T-helper 17 cell (primary cell): Measurements from ENCODE around the gene HDAC11. TPM values are rescaled to one million over a fixed set of nuclear protein-coding genes. Genes with fewer than 3 reads are reported as not detected.

Experiments
- ATAC-seq: fragments of 150-1000 bp; cut with Tn5 transposase; 2 replicates; pipeline ENCODE4 v1.10.0; 2021; ENCODE audit warnings: mild to moderate bottlenecking, moderate library complexity
- DNase-seq, 3 donors: peaks; one replicate each; pipeline versions ENCODE4 v3.0.0 to v3.0.0-alpha.2; 2020 to 2021
- H3K9me3 ChIP-seq: one replicate; pipeline ENCODE4 v1.7.0; 2013; ENCODE audit warnings: low read length, mild to moderate bottlenecking; ENCODE audit not compliant: control insufficient read depth, poor library complexity, severe bottlenecking
- H3K27ac Mint-ChIP-seq: one replicate; pipeline ENCODE4 v1.8.0; 2022; ENCODE audit warnings: mild to moderate bottlenecking, moderate library complexity, mixed read lengths
- H3K27me3 Mint-ChIP-seq: one replicate; pipeline ENCODE4 v1.8.0; 2022; ENCODE audit warnings: mixed read lengths
- H3K36me3 Mint-ChIP-seq: one replicate; pipeline ENCODE4 v1.8.0; 2022; ENCODE audit warnings: low read depth, mixed read lengths
- H3K4me1 Mint-ChIP-seq: one replicate; pipeline ENCODE4 v1.8.0; 2022; ENCODE audit warnings: mild to moderate bottlenecking, mixed read lengths
- H3K4me3 Mint-ChIP-seq: one replicate; pipeline ENCODE4 v1.8.0; 2022; ENCODE audit warnings: mild to moderate bottlenecking, moderate library complexity, mixed read lengths
- total RNA-seq, 4 donors: library from RNA in 2 of 4; stranded (reverse) in 2 of 4; gene quantifications; one replicate each; pipeline ENCODE4 v1.2.3 and lab custom pipeline; 2022 to 2026

Gene HDAC11
- total RNA-seq, 2 donors from 2014 or later, result 2.3 to 6.1 TPM

DNA sequence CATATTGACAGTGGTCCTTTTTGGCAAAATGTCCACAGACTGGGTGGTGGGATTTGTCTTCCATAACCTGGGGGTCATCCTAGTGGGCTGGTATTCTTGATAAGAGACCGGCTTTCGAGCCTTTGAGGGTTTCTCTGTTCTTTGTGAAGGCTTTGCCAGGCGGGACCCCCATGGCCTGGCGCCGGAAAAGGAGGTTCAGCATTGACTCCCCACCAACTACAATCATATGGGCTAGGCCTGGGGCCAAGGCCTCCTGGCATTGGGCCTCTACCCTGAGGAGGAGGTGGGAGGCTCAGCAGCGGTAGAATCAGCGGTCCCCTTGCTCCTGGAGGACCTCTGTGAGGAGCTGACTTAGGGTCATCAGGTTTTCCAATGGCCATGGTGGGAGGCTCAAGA lies 19.8 kb upstream of the HDAC11 start:
- H3K27ac Mint-ChIP-seq, result peak overlapping the region; percentile 21
- peaks cover 16% of the 10 kb centered on the region for H3K27me3 Mint-ChIP-seq
- ATAC-seq (no peak), DNase-seq (no peak)
- H3K4me3 Mint-ChIP-seq, result no peak overlapping the region
- no peaks in the 10 kb centered on the region for H3K9me3 ChIP-seq
- no peaks in the 10 kb centered on the region for H3K36me3 Mint-ChIP-seq
- H3K4me1 Mint-ChIP-seq, result peaks cover 6% of the 10 kb centered on the region

DNA sequence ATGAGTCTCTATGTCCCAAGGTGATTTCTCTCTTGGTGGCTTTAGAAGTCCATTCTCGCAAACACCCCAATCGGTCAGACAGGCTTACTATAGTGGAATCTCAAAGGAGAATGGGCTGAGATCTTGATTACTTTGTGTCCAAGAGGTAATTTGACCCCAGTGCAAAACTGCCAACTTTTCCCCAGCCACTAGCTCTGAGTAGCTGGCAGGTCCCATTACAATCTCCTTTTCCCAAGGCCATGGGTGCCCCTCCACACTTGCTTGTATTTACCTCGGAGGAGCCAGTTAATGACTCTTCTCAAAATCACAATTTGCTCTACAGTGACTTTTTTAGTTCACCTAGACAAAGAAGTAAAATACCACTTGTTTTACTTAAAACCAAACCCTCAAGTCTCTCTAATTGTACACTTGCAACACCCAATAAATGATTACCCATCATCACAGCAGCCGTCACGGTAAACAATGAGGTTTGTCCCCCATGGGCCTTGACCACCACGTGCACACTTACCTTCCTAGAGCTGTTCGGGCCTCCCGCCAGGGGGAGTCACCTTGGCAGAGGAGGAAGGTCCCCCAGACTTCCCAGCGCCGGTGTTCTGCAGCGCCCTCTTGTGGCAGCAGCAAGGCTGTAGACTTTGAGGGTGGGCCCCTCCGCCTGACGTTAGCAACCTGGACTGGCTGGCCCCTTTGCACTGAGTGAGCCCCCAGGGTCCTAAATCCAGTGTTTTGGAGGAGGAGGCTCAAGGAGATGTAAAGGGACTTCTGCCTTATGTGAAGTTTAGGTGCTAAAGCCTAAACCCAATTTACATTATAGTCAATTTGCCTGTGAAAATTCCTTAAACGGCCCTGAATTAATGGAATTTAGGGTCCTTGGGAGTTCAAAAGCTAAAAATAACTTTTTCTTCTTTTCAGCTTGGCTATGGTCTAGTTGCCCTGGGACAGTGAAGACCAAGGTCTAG lies 18.7 kb upstream of the HDAC11 start:
- Mint-ChIP-seq H3K27ac (no peak overlapping the region), H3K27me3 (peaks cover 24% of the 10 kb centered on the region), H3K4me1 (peaks cover 6% of the 10 kb centered on the region), H3K36me3 (no peaks in the 10 kb centered on the region), H3K4me3 (no peak overlapping the region)
- DNase-seq, result peak; percentile 50 to 62 (median 54)
- peak; percentile 86 for ATAC-seq
- H3K9me3 ChIP-seq, result no peaks in the 10 kb centered on the region

GRCh38 chr3:13462125-13462629 lies 17.9 kb upstream of the HDAC11 start:
- no peaks in the 10 kb centered on the region for H3K9me3 ChIP-seq
- ATAC-seq, result no peak
- no peak for DNase-seq
- Mint-ChIP-seq H3K4me3 (no peak overlapping the region), H3K27ac (no peak overlapping the region), H3K4me1 (peaks cover 6% of the 10 kb centered on the region), H3K36me3 (no peaks in the 10 kb centered on the region), H3K27me3 (peaks cover 25% of the 10 kb centered on the region)

GRCh38 chr3:13462822-13463221 lies 17.3 kb upstream of the HDAC11 start:
- Mint-ChIP-seq H3K27me3 (peaks cover 31% of the 10 kb centered on the region), H3K4me3 (no peak overlapping the region), H3K27ac (no peak overlapping the region), H3K36me3 (no peaks in the 10 kb centered on the region), H3K4me1 (peaks cover 6% of the 10 kb centered on the region)
- no peaks in the 10 kb centered on the region for H3K9me3 ChIP-seq
- ATAC-seq, result no peak
- DNase-seq, result no peak

GRCh38 chr3:13463618-13464400 lies 16.3 kb upstream of the HDAC11 start:
- peaks cover 6% of the 10 kb centered on the region for H3K4me1 Mint-ChIP-seq
- no peak overlapping the region for H3K27ac Mint-ChIP-seq
- no peaks in the 10 kb centered on the region for H3K36me3 Mint-ChIP-seq
- no peak for DNase-seq
- ATAC-seq, result no peak
- H3K27me3 Mint-ChIP-seq, result peaks cover 35% of the 10 kb centered on the region
- no peaks in the 10 kb centered on the region for H3K9me3 ChIP-seq
- no peak overlapping the region for H3K4me3 Mint-ChIP-seq

GRCh38 chr3:13465236-13465873 lies 14.8 kb upstream of the HDAC11 start:
- peaks cover 35% of the 10 kb centered on the region for H3K27me3 Mint-ChIP-seq
- no peaks in the 10 kb centered on the region for H3K9me3 ChIP-seq
- H3K36me3 Mint-ChIP-seq, result no peaks in the 10 kb centered on the region
- peaks cover 6% of the 10 kb centered on the region for H3K4me1 Mint-ChIP-seq
- H3K27ac Mint-ChIP-seq, result no peak overlapping the region
- H3K4me3 Mint-ChIP-seq, result no peak overlapping the region
- no peak for DNase-seq
- ATAC-seq, result no peak

DNA sequence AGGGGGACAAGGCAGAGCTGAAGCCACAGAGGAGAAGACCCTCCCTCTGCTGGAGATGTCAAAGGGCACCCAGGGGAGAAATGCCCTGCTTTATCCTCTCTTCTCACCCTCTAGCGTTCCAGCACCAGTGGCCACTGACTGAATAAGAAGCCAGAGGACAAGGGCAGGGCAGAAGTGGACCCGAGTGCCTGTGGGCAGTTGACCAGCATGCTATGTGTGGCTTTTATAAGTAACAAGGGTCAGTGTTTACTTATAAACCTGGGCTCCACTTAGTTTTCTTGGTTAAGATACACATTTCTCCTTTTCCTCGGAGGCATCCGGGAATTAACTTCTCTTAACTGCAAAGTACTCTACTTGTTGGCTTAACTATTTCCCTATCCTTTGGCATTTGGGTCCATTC lies 13.3 kb upstream of the HDAC11 start:
- Mint-ChIP-seq H3K27me3 (peaks cover 32% of the 10 kb centered on the region), H3K36me3 (no peaks in the 10 kb centered on the region), H3K4me3 (no peak overlapping the region), H3K27ac (no peak overlapping the region), H3K4me1 (peaks cover 3% of the 10 kb centered on the region)
- DNase-seq (no peak), ATAC-seq (no peak)
- H3K9me3 ChIP-seq, result no peaks in the 10 kb centered on the region

- no peaks in the 10 kb centered on the region for H3K4me1 Mint-ChIP-seq
- no peak overlapping the region for H3K4me3 Mint-ChIP-seq
- ATAC-seq, result no peak
- H3K36me3 Mint-ChIP-seq, result no peaks in the 10 kb centered on the region
- no peaks in the 10 kb centered on the region for H3K9me3 ChIP-seq
- DNase-seq, result no peak
- H3K27me3 Mint-ChIP-seq, result peaks cover 28% of the 10 kb centered on the region
- no peak overlapping the region for H3K27ac Mint-ChIP-seq
Measured at GRCh38 chr3:13470894-13471574, 9.1 kb upstream of the HDAC11 start.

DNA sequence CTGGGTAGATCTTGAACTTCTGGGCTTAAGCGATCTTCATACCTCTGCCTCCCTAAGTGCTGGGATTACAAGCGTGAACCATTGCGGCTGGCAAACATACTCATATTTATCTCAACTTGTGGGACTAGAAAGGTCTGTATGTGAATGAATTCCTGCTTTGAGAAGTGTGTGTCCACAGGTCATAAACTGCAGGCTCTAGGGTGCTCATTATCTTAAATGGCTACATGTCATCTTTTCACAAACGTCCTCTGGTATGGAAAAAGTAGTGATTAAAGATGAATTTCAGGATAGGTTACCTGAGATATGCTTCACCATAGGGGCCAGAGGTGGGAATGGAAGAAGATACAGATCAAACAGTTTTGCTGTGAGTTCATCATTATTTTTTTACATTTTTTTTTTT lies 7.8 kb upstream of the HDAC11 start:
- H3K36me3 Mint-ChIP-seq, result no peaks in the 10 kb centered on the region
- no peak overlapping the region for H3K27ac Mint-ChIP-seq
- ATAC-seq, result no peak
- H3K27me3 Mint-ChIP-seq, result peaks cover 21% of the 10 kb centered on the region
- H3K4me1 Mint-ChIP-seq, result no peaks in the 10 kb centered on the region
- H3K4me3 Mint-ChIP-seq, result no peak overlapping the region
- no peak for DNase-seq
- H3K9me3 ChIP-seq, result no peaks in the 10 kb centered on the region

DNA sequence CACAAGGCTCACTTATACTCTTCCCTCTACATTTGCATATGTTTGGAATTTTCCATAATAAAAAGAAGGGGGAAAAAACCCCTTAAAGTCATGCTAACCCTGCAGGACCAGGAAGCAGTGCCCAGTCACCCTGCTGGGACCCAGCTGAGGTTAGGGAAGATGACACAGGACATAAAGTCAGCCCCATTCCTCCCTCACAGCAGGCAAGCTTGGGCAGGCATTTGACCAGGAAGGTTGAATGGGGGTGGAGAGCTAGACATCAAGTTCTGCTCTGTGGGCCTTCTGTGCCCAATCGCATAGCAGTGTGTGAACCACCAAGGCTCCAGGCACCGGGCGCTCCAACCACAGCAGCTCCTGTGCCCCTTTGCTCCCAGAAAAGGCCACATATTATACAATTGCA lies 7.1 kb upstream of the HDAC11 start:
- no peak overlapping the region for H3K27ac Mint-ChIP-seq
- H3K4me1 Mint-ChIP-seq, result no peaks in the 10 kb centered on the region
- no peaks in the 10 kb centered on the region for H3K9me3 ChIP-seq
- no peak overlapping the region for H3K4me3 Mint-ChIP-seq
- no peaks in the 10 kb centered on the region for H3K36me3 Mint-ChIP-seq
- H3K27me3 Mint-ChIP-seq, result peaks cover 14% of the 10 kb centered on the region
- ATAC-seq, result no peak
- DNase-seq, result no peak

DNA sequence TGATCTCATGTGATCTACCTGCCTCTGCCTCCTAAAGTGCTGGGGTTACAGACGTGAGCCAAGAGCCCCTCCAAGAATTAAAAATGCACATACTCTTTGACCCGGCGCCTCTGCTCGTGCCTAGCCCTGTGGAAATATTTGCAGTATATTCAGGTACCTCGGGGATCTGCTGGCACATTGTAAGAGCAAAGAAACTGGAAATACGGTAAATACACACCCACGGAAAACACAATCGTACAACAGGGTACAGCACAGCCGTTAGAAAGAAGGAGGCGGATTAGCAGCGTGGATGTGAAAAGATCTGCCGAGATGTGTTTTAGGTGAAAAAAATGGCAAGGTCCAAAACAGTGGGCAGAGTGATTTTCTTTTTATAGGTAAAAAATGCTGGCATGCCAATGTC lies 6.1 kb upstream of the HDAC11 start:
- H3K9me3 ChIP-seq, result no peaks in the 10 kb centered on the region
- Mint-ChIP-seq H3K27ac (no peak overlapping the region), H3K27me3 (peaks cover 12% of the 10 kb centered on the region), H3K36me3 (no peaks in the 10 kb centered on the region), H3K4me1 (no peaks in the 10 kb centered on the region), H3K4me3 (no peak overlapping the region)
- no peak for ATAC-seq
- no peak for DNase-seq

DNA sequence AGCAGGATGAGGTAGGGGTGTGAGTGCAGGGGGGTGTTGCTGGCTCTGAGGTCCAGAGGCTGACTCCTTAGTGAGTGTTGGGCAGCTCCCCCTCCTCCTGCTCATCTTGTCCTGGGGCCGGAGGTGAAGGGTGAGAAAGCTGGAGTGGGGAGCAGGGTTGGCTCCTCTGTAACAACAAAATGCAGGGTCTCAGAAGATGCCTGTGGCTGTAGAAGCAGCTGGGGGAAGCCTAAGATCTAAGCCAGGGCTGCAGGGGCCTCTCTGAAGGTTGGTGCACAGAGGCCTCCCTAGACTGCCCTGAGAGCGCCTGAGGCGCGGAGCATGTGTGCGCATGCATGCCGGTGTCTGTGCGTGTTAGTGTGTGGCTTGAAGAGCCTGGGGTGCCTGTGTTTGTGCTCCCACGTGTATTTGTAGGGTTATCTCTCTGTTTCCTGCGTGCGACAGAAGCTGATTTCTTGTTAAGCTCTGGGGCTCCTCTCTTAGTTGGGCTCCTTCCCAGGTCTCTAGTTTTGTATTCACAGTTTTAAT lies 5.3 kb upstream of the HDAC11 start:
- ATAC-seq (no peak), DNase-seq (no peak)
- H3K4me3 Mint-ChIP-seq, result no peak overlapping the region
- H3K27ac Mint-ChIP-seq, result no peak overlapping the region
- no peaks in the 10 kb centered on the region for H3K4me1 Mint-ChIP-seq
- peaks cover 12% of the 10 kb centered on the region for H3K27me3 Mint-ChIP-seq
- H3K9me3 ChIP-seq, result no peaks in the 10 kb centered on the region
- no peaks in the 10 kb centered on the region for H3K36me3 Mint-ChIP-seq
